GM18526 (cell line): Measurements from ENCODE around the gene DENND1A.

Source experiments
- POLR2A ChIP-seq: IDR thresholded peaks from 3 replicates; pipeline ENCODE4 v1.6.1; 2011; ENCODE audit not compliant: insufficient read length; ENCODE audit errors: extremely low read depth

DENND1A gene

DNA sequence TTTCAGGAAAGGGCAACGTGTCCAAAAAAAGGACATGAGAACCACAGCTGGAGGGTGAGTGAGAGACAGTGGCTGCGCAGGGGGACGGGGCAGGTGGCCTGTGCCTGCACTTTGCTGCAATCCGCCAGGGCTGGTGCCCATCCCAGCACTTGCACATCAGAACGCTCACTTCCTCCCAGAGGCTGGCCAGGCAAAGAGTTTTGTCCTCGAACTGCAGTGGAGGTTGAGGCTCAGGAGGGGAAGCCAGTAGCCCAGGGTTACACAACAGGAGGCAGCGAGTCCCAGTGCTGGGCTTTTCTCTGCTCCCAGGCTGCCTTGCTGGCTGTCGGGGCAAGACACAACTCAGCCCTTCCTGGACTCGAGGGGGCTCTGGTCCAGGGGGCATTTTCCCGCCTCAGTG is 540.9 kb downstream of the DENND1A start:
- TF ChIP-seq POLR2A: no peak

DNA sequence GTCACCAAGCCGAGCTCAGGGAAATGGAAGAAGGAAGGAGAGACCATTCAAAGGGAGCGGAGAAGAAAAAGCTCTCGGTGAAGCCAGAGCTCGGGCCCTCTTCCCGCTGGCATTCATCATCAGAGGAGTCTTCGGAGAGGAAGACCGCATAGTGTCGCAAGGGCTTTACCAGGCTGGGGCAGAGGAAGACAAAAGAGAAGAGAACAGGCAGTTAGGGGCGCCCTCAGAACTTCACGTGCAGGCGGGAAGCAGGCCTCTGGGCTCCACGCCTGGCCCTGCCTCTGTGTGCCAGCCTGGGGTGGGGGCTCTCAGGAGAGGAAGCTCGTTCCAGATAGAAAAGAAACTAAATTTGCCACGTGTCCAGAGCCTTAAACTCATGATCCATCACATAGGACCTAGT is 542.2 kb downstream of the DENND1A start:
- TF ChIP-seq POLR2A: no peak

DNA sequence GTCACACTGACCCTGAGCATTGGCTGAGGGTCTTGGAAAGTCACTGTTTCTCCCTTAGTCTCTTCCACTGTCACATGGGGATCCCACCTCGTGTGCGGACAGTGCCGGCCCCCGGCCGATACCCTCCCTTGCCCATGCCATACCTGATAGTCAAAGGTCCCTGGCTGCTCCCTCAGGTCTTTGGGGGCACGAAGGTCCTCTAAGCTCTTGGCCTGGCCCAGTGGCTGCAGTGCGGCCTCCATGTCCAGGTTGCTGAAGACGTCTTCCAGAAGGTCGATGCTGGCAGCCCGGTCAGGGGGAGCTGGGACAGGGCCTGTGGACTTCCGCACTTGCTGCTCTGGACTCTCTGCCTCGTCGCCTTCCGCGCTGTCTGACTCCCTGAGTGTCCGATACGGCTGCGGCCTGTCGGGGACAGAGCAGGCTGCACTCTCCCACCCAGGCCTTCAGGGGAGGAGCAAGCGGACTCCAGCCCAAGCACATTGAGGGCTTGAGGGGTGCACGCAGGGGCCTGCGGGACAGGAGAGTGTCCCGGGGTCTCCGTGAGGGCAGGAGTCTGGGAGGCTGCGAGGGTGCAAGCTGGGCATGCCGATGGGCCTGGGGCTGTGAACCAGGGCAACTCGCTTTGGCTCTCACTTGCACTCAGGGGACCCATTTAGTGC is 546.3 kb downstream of the DENND1A start:
- TF ChIP-seq POLR2A: no peak

DNA sequence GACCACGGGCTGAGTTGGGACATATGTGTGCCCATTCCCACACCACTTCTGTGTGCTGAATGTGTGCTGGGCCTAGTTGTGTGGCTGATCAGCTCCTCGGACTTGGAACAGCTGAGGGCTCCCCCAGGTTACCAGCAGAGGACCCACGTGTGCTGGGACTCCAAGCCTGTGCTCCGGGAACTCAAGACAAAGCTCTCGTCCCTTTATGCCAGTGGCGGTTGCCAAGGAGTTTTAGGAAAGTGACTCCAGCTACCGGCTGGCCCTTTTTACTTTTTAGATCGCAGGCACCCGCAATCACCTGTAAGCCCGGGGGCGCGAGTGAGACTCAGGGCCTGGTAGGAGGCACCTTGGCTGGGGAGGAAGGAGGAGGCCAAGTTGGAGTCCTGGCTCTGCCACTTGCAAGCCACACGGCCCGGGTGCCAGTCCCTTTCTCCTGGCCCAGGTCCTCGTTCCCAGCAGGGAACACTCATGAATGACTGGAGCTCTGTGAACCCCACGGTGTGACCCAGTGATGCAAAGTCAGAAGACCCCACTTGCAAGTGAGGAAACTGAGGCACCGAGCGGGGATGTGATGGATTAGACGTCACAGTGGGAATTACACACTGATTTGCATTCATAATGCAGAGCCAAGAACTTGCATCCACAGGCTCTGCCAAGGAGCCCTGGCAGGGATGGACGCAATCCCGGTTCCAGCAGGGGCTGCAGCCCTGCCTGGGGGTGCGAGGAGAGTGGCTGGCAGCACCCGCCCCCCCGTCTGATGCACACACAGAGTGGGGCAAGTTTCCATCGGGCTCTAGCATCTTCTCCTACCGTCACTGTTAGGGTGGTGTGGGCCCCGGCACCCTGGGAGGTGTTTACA is 547.0 kb downstream of the DENND1A start:
- TF ChIP-seq POLR2A: no peak

GRCh38 chr9:123380852-123381705 is 548.8 kb downstream of the DENND1A start:
- TF ChIP-seq POLR2A: no peak

- TF ChIP-seq POLR2A: no peak
Observed at GRCh38 chr9:123378956-123379660, 550.8 kb downstream of the DENND1A start.

- TF ChIP-seq POLR2A: no peak
Observed at GRCh38 chr9:123378025-123378424, 551.9 kb downstream of the DENND1A start.

- TF ChIP-seq POLR2A: no peak
Observed at GRCh38 chr9:123377211-123377971, 552.5 kb downstream of the DENND1A start.

GRCh38 chr9:123376218-123377071 is 553.5 kb downstream of the DENND1A start:
- no peak for TF ChIP-seq POLR2A

- no peak for TF ChIP-seq POLR2A
Observed at GRCh38 chr9:123375469-123376132, 554.3 kb downstream of the DENND1A start.

DNA sequence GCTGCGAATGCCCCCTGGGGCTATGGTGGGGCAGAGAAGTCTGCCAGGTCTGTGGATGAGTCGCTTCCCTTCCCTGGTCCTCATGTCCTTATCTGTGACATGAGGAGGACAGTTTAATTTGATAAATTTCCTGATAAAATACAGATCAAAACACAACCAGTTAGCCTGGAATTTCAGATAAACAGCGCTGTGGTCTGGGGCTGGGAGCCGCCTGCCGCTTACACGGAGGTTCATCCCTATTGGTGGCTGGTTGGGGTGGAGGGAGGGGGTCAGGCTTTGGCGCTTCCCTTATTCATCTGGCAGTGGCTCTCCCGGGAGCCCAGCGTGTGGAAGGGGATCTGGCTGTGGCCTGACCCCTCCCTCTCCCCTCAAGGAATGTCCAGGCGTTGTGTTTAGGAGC is 556.0 kb downstream of the DENND1A start:
- no peak for TF ChIP-seq POLR2A

DNA sequence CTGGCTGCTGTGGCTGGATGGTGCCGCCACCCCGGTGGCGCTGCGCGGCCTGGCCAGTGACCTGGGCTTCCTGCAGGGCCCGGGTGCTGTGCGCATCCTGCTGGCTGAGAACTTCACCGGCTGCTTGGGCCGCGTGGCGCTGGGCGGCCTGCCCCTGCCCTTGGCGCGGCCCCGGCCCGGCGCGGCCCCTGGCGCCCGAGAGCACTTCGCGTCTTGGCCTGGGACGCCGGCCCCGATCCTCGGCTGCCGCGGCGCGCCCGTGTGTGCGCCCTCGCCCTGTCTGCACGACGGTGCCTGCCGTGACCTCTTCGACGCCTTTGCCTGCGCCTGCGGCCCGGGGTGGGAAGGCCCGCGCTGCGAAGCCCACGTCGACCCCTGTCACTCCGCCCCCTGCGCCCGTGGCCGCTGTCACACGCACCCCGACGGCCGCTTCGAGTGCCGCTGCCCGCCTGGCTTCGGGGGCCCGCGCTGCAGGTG is 556.4 kb downstream of the DENND1A start:
- no peak for TF ChIP-seq POLR2A
